Measurements from ENCODE around the gene SLC15A3.

- TF ChIP-seq CTCF (IDR thresholded peaks at IDR 0.05; ENCODE audit: low read length) (no peak), EZH2 (IDR thresholded peaks at IDR 0.05; ENCODE audit: borderline replicate concordance, low read length) (no peak)
Measured at GRCh38 chr11:60925868-60926267, 26.1 kb downstream of the SLC15A3 start.
